Transverse colon (tissue), 4 donors: ENCODE measurements around the gene CNRIP1. TPM values are rescaled to one million over a fixed set of nuclear protein-coding genes. Genes with fewer than 3 reads are reported as not detected.
A peak's percentile ranks its signal among the peaks of the same experiment; 100 is the strongest.

Experiments
- DNase-seq: peaks from one replicate; pipeline ENCODE4 v3.0.0-alpha.2; 2019
- H3K27ac ChIP-seq, 4 donors: fragments of 200-600 bp; sonication (generic); 2 replicates each; pipeline ENCODE4 v1.5.1; 2016 to 2018; ENCODE audit warnings: inconsistent platforms in 4 of 4
- H3K27me3 ChIP-seq: fragments of 200-600 bp; sonication (generic); 2 replicates; pipeline ENCODE4 v1.5.1; 2017; ENCODE audit warnings: inconsistent platforms
- H3K36me3 ChIP-seq, 4 donors: fragments of 200-600 bp; sonication (generic); 2 replicates each; pipeline ENCODE4 v1.5.1; 2017 to 2019; ENCODE audit warnings: inconsistent platforms in 4 of 4
- H3K4me1 ChIP-seq, 4 donors: fragments of 200-600 bp; sonication (generic); 2 replicates each; pipeline ENCODE4 v1.5.1; 2017 to 2020; ENCODE audit warnings: inconsistent platforms in 4 of 4
- H3K4me3 ChIP-seq, 4 donors: fragments of 200-600 bp; sonication (generic); 1 replicate in 1 of 4; 2 replicates in 3 of 4; pipeline versions ENCODE4 v1.5.1 to v1.6.1; 2017 to 2019; ENCODE audit warnings: inconsistent platforms in 4 of 4
- H3K9me3 ChIP-seq, 2 donors: fragments of 200-600 bp; sonication (generic); 2 replicates each; pipeline ENCODE4 v1.5.1; 2017 to 2019; ENCODE audit warnings: inconsistent platforms in 2 of 2
- EP300 ChIP-seq: sonication (generic); formaldehyde crosslinking; IDR thresholded peaks from one replicate; pipeline ENCODE4 v1.6.1; 2017; ENCODE audit warnings: antibody characterized with exemption, low read depth
- POLR2A ChIP-seq: fragments of 450-650 bp; IDR thresholded peaks from one replicate; pipeline ENCODE4 v1.6.1; 2016; ENCODE audit warnings: antibody characterized with exemption, mild to moderate bottlenecking, moderate library complexity
- POLR2AphosphoS5 ChIP-seq, 3 donors: sonication (generic); formaldehyde crosslinking; IDR thresholded peaks; one replicate each; pipeline ENCODE4 v1.6.1; 2016; ENCODE audit warnings: antibody characterized with exemption in 3 of 3
- WGBS, 2 donors: methylation state at CpG; one replicate each; pipeline ENCODE4 v1.1.5; 2018; ENCODE audit warnings: low coverage in 1 of 2; 5-methylcytosine and 5-hydroxymethylcytosine counted together
- in situ Hi-C, 4 donors: fragments of 200-750 bp; cut with MboI; loops; one replicate each; pipeline versions ENCODE4 v1.15.0 to v1.15.1; 2017; ENCODE audit warnings: low sequenced_read_pairs in 3 of 4, low pct_ligation_motif_present in 1 of 4, low pct_unique_long_range_greater_than_20kb in 1 of 4
- intact Hi-C: fragments of 100-400 bp; cut with DNase I; formaldehyde crosslinking; loops from one replicate; pipeline ENCODE4 v1.15.1; 2023; ENCODE audit warnings: low total_unique reads
- total RNA-seq, 4 donors: library from RNA; depleted of rRNA; stranded (reverse); fragments of >200 nt; gene quantifications; one replicate each; pipeline ENCODE4 v1.1.0, GENCODE V29; 2016
- TF ChIP-seq, protein P1 (sequence below), 5 experiments: fragments of 200-600 bp in 3 of 5; fragments of 450-650 bp in 2 of 5; sonication (generic) in 3 of 5; IDR thresholded peaks; 1 replicate in 2 of 5; 2 replicates in 3 of 5; pipeline ENCODE4 v1.5.1; 2016 to 2017; ENCODE audit warnings: antibody characterized with exemption in 5 of 5, inconsistent platforms in 3 of 5, mild to moderate bottlenecking in 2 of 5, moderate library complexity in 1 of 5

The CNRIP1 gene
- total RNA-seq, 4 donors from 2014 or later: 1.4 to 11.6 (median 7.6) TPM; not detected in 1

GRCh38 chr2:68290901-68291300, 28.8 kb downstream of the CNRIP1 start:
- DNase-seq: no peak
- intact Hi-C loops: no loop called here
- in situ Hi-C loops: no loop called here

DNA sequence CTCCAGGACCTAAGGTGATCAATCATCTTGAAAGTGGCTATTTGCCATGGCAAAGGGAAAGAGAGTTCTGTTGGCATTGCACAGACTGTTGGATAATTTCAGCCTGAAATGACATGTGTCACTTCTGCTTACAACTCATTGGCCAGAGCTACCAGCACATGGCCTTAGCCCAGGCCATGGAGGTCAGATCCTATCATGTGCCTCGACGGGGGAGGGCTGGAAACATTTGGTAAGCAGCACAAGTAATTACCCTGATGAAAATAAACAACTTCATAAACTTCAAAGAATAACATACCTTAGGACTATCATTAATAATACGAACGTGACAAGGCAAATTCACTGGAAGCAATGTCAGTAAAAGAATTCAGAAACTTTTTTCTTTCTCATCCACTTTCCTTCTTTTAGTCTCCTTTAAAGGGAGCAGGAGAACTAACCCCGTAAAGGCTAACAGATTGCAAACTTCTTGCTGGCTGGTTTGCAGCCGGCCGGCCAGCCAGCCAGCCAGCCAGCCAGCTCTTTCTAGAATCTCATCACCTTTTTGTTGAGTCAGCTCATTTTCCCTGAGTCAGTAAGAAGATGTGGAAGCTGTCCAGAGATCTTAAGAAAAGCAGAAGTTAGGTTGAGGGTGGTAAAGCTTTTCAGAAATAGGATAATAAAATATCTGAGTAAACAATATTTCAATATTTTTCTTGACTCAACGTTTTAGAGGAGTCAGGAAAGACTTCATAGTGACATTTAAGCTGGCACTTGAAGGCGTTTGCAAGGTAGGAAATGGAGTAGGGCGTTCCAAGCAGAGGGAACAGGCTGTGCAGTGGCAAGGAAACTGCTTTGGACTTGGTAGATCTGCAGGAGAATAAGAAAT, 31.9 kb downstream of the CNRIP1 start:
- intact Hi-C loops (loop anchor here (10.0 kb wide), 1 partner anchor 163 kb away; no protein-coding TSS in a partner anchor), in situ Hi-C loops (loop anchor here (10.0 kb wide), 2 partner anchors 143 to 163 kb away; no protein-coding TSS in a partner anchor)
- H3K36me3 ChIP-seq: no peaks in the 10 kb centered on the region
- 46 to 52% methylated on average over 6 to 10 of the region's 10 CpGs for WGBS, 2 donors
- H3K27me3 ChIP-seq: no peaks in the 10 kb centered on the region
- H3K27ac ChIP-seq: peak overlapping the region in 3 of 4 donors; percentile 31 to 41 (median 33)
- H3K4me3 ChIP-seq: no peak overlapping the region
- TF ChIP-seq POLR2A: no peak
- TF ChIP-seq POLR2AphosphoS5 (IDR thresholded peaks at IDR 0.05): no peak
- TF ChIP-seq EP300: no peak
- TF ChIP-seq, protein P1, sequence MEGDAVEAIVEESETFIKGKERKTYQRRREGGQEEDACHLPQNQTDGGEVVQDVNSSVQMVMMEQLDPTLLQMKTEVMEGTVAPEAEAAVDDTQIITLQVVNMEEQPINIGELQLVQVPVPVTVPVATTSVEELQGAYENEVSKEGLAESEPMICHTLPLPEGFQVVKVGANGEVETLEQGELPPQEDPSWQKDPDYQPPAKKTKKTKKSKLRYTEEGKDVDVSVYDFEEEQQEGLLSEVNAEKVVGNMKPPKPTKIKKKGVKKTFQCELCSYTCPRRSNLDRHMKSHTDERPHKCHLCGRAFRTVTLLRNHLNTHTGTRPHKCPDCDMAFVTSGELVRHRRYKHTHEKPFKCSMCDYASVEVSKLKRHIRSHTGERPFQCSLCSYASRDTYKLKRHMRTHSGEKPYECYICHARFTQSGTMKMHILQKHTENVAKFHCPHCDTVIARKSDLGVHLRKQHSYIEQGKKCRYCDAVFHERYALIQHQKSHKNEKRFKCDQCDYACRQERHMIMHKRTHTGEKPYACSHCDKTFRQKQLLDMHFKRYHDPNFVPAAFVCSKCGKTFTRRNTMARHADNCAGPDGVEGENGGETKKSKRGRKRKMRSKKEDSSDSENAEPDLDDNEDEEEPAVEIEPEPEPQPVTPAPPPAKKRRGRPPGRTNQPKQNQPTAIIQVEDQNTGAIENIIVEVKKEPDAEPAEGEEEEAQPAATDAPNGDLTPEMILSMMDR (IDR thresholded peaks at IDR 0.05): no peak
- peaks cover 0 to 6% (median 5%) of the 10 kb centered on the region in 4 donors for H3K4me1 ChIP-seq
- no peak for DNase-seq
- H3K9me3 ChIP-seq: no peaks in the 10 kb centered on the region

More at GRCh38 chr2:68290901-68291300, 28.8 kb downstream of the CNRIP1 start:
- H3K27ac ChIP-seq: no peak overlapping the region
- no peak overlapping the region for H3K4me3 ChIP-seq
- H3K27me3 ChIP-seq: no peaks in the 10 kb centered on the region
- no peaks in the 10 kb centered on the region for H3K36me3 ChIP-seq
- peaks cover 0 to 6% (median 4%) of the 10 kb centered on the region in 4 donors for H3K4me1 ChIP-seq
- H3K9me3 ChIP-seq: no peaks in the 10 kb centered on the region
- 68 to 70% methylated on average over 2 to 5 of the region's 5 CpGs for WGBS, 2 donors
- TF ChIP-seq POLR2AphosphoS5 (IDR thresholded peaks at IDR 0.05): no peak
- no peak for TF ChIP-seq EP300
- TF ChIP-seq, protein P1 (IDR thresholded peaks at IDR 0.05): no peak
- no peak for TF ChIP-seq POLR2A

- TF ChIP-seq, protein P1 (IDR thresholded peaks at IDR 0.05): no peak
- TF ChIP-seq EP300 (no peak), POLR2A (no peak), POLR2AphosphoS5 (IDR thresholded peaks at IDR 0.05) (no peak)
- no peak overlapping the region for H3K27ac ChIP-seq
- in situ Hi-C loops (loop anchor here (10.0 kb wide), 2 partner anchors 140 to 160 kb away; no protein-coding TSS in a partner anchor), intact Hi-C loops (loop anchor here (10.0 kb wide), 1 partner anchor 160 kb away; no protein-coding TSS in a partner anchor)
- DNase-seq: no peak
- no peaks in the 10 kb centered on the region for H3K36me3 ChIP-seq
- WGBS, 2 donors: 66% methylated on average over 3 of the region's 3 CpGs; no CpG with 5 or more reads in 1 of the 2 donors
- no peaks in the 10 kb centered on the region for H3K9me3 ChIP-seq
- H3K4me3 ChIP-seq: no peak overlapping the region
- H3K27me3 ChIP-seq: no peaks in the 10 kb centered on the region
- H3K4me1 ChIP-seq: peaks cover 0 to 8% (median 5%) of the 10 kb centered on the region in 4 donors
These were observed 34.9 kb downstream of the CNRIP1 start for GRCh38 chr2:68284896-68285295.

GRCh38 chr2:68283419-68283812, 36.3 kb downstream of the CNRIP1 start:
- 96 to 100% methylated on average over 1 of the region's 1 CpG for WGBS, 2 donors
- in situ Hi-C loops: loop anchor here (10.0 kb wide), 2 partner anchors 139 to 159 kb away; no protein-coding TSS in a partner anchor

More at GRCh38 chr2:68283419-68283812, 36.3 kb downstream of the CNRIP1 start:
- Histone ChIP-seq H3K27me3 (no peaks in the 10 kb centered on the region), H3K4me3 (no peak overlapping the region), H3K4me1 (peaks cover 0 to 8% (median 5%) of the 10 kb centered on the region in 4 donors), H3K27ac (no peak overlapping the region), H3K9me3 (no peaks in the 10 kb centered on the region), H3K36me3 (no peaks in the 10 kb centered on the region)
- intact Hi-C loops: loop anchor here (10.0 kb wide), 1 partner anchor 159 kb away; no protein-coding TSS in a partner anchor
- DNase-seq: no peak
- TF ChIP-seq POLR2A (no peak), EP300 (no peak), POLR2AphosphoS5 (IDR thresholded peaks at IDR 0.05) (no peak)
- TF ChIP-seq, protein P1 (IDR thresholded peaks at IDR 0.05): no peak
